HepG2 (cell line): Measurements from ENCODE around the gene OR2K2. TPM values are rescaled to one million over a fixed set of nuclear protein-coding genes. Genes with fewer than 3 reads are reported as not detected.

ENCODE experiments used
- ATAC-seq: fragments of 200-7000 bp; cut with Tn5 transposase; 3 replicates; pipeline ENCODE4 v1.9.1; 2020; ENCODE audit warnings: mild to moderate bottlenecking, moderate library complexity
- BruUV-seq: library from RNA; stranded (reverse); fragments of 400-500 nt; replicated peaks from 2 replicates; lab custom pipeline; 2021; lab: Mats Ljungman, UMichigan
- CTCF ChIA-PET: fragments of 300-600 bp; formaldehyde crosslinking; extraction: SDS; loops from one replicate; lab custom pipeline; 2021; ENCODE audit warnings: low total read pairs, inconsistent platforms, low intra/inter-chr PET ratio; lab: Yijun Ruan, JAX
- POLR2A ChIA-PET: fragments of 350-600 bp; sonication (Branson Sonifier 250); formaldehyde crosslinking; loops from one replicate; lab custom pipeline; 2020; ENCODE audit warnings: antibody characterized with exemption, inconsistent platforms; lab: Yijun Ruan, JAX
- DNase-seq: peaks from one replicate; pipeline ENCODE4 v3.0.0-alpha.2; 2015; ENCODE audit warnings: low spot score
- FAIRE-seq: peaks from 3 replicates; lab custom pipeline; 2011; peaks lifted over from hg19 to GRCh38; lab: Jason Lieb, UNC
- H2AFZ ChIP-seq: one replicate; pipeline ENCODE4 v1.6.1; 2011; ENCODE audit warnings: low read length, inconsistent platforms
- H3K27ac ChIP-seq: fragments of 300-600 bp; 3 replicates; pipeline ENCODE4 v1.8.0; 2011; ENCODE audit warnings: mixed run types, mild to moderate bottlenecking, mixed read lengths, low read length, inconsistent platforms; ENCODE audit not compliant: insufficient read depth; ENCODE audit errors: extremely low read length
- H3K27me3 ChIP-seq, 2 experiments: fragments of 200-600 bp in 1 of 2; 2 replicates in 1 of 2; 3 replicates in 1 of 2; pipeline versions ENCODE4 v1.6.0 to v1.8.0; 2011; ENCODE audit warnings: low read length in 2 of 2, mild to moderate bottlenecking in 2 of 2, moderate library complexity in 2 of 2, inconsistent platforms in 1 of 2; ENCODE audit not compliant: insufficient read depth in 2 of 2, control insufficient read depth in 1 of 2
- H3K36me3 ChIP-seq, 2 experiments: fragments of 200-600 bp in 1 of 2; replicated peaks in 1 of 2; 2 replicates in 1 of 2; 3 replicates in 1 of 2; pipeline versions ENCODE4 v1.5.1 to v1.8.0; 2011; ENCODE audit warnings: low read length in 2 of 2, inconsistent platforms in 1 of 2; ENCODE audit not compliant: insufficient read depth in 2 of 2, control insufficient read depth in 1 of 2
- H3K4me1 ChIP-seq: 2 replicates; pipeline ENCODE4 v1.5.1; 2012; ENCODE audit warnings: low read length, inconsistent platforms; ENCODE audit not compliant: insufficient read depth
- H3K4me2 ChIP-seq: 2 replicates; pipeline ENCODE4 v1.6.0; 2011; ENCODE audit warnings: low read depth, low read length, inconsistent platforms
- H3K4me3 ChIP-seq, 3 experiments: fragments of 200-600 bp in 1 of 3; sonication (generic), shearing (Covaris generic) in 1 of 3; replicated peaks in 1 of 3; 2 replicates each; pipeline ENCODE4 v1.5.1; 2011 to 2016; ENCODE audit warnings: low read length in 3 of 3, inconsistent platforms in 2 of 3, low read depth in 2 of 3, mild to moderate bottlenecking in 2 of 3, control low read depth in 1 of 3, mixed read lengths in 1 of 3; ENCODE audit not compliant: insufficient read depth in 1 of 3
- H3K79me2 ChIP-seq: one replicate; pipeline ENCODE4 v1.6.1; 2011; ENCODE audit warnings: low read length, inconsistent platforms; ENCODE audit not compliant: insufficient read depth
- H3K9ac ChIP-seq: 2 replicates; pipeline ENCODE4 v1.6.0; 2011; ENCODE audit warnings: mild to moderate bottlenecking, low read depth, low read length, inconsistent platforms; ENCODE audit not compliant: insufficient read depth
- H3K9me3 ChIP-seq: 2 replicates; pipeline ENCODE4 v1.5.1; 2012; ENCODE audit warnings: mild to moderate bottlenecking, low read length
- H4K20me1 ChIP-seq: 2 replicates; pipeline ENCODE4 v1.6.0; 2011; ENCODE audit warnings: inconsistent platforms, mild to moderate bottlenecking, low read length, moderate library complexity; ENCODE audit not compliant: insufficient read depth
- CBFB ChIP-seq: sonication (generic); formaldehyde crosslinking; IDR thresholded peaks from 2 replicates; pipeline ENCODE4 v1.4.0; 2020; ENCODE audit warnings: missing genetic modification reagents
- CCAR2 ChIP-seq: fragments of 200-400 bp; formaldehyde crosslinking; optimal IDR thresholded peaks from 2 replicates; pipeline ENCODE3; 2018; ENCODE audit warnings: low read depth, mild to moderate bottlenecking, low read length, moderate library complexity
- ETV5 ChIP-seq: IDR thresholded peaks from 2 replicates; pipeline ENCODE4 v1.6.1; 2018; ENCODE audit warnings: missing biosample characterization, missing genetic modification reagents, inconsistent platforms, borderline replicate concordance
- FOSL2 ChIP-seq: sonication (generic); formaldehyde crosslinking; IDR thresholded peaks from 2 replicates; pipeline ENCODE4 v1.4.0; 2020; ENCODE audit warnings: missing genetic modification reagents
- SP5 ChIP-seq: IDR thresholded peaks from 2 replicates; pipeline ENCODE4 v1.6.1; 2016; ENCODE audit warnings: low read depth, borderline replicate concordance
- TBL1XR1 ChIP-seq: fragments of 150-350 bp; IDR thresholded peaks from 2 replicates; pipeline ENCODE4 v1.6.1; 2014; ENCODE audit warnings: borderline replicate concordance, low read length; ENCODE audit not compliant: partially characterized antibody
- TCF7 ChIP-seq: sonication (generic); IDR thresholded peaks from 2 replicates; pipeline ENCODE4 v1.6.1; 2016; ENCODE audit warnings: antibody characterized with exemption, low read depth
- ZNF317 ChIP-seq: sonication (generic); formaldehyde crosslinking; IDR thresholded peaks from 2 replicates; pipeline ENCODE4 v1.5.0; 2020; ENCODE audit warnings: mild to moderate bottlenecking, missing genetic modification reagents
- ZNF496 ChIP-seq: sonication (generic); formaldehyde crosslinking; IDR thresholded peaks from 2 replicates; pipeline ENCODE4 v1.8.1; 2023; ENCODE audit warnings: mild to moderate bottlenecking, moderate library complexity, missing genetic modification reagents; ENCODE audit not compliant: insufficient replicate concordance
- whole genome bisulfite sequencing: methylation state at CpG from one replicate; pipeline ENCODE4 v1.1.6; 2017; ENCODE audit warnings: low lambda C conversion rate; 5-methylcytosine and 5-hydroxymethylcytosine counted together
- in situ Hi-C: cut with HindIII; loops from 2 replicates; pipeline ENCODE4 v1.10.0; 2017; ENCODE audit warnings: low pct_unique_long_range_greater_than_20kb; ENCODE audit not compliant: extremely low pct_ligation_motif_present
- intact Hi-C: fragments of 100-400 bp; cut with micrococcal nuclease; formaldehyde crosslinking; loops from one replicate; pipeline ENCODE4 v1.10.0; 2022; ENCODE audit not compliant: unreplicated experiment
- polyA plus RNA-seq, 8 experiments: library from polyadenylated mRNA; depleted of rRNA in 3 of 8; stranded (reverse) in 7 of 8; unstranded in 1 of 8; fragments of >200 nt; fragmentation: Illumina TruSeq in 4 of 8; extraction: Trizol in 4 of 8; gene quantifications; 2 replicates each; pipeline versions ENCODE4 v1.2.1 to v1.2.3, GENCODE V29; 2011 to 2016; ENCODE audit warnings: low read depth in 4 of 8, missing spikeins in 1 of 8, mixed read lengths in 1 of 8; ENCODE audit not compliant: insufficient read depth in 1 of 8
- total RNA-seq, 5 experiments: library from RNA; depleted of rRNA; stranded (reverse); fragments of >200 nt; fragmentation: Illumina TruSeq; extraction: Trizol; gene quantifications; 2 replicates each; pipeline ENCODE4 v1.2.3, GENCODE V29; 2016; ENCODE audit warnings: low read depth in 1 of 5
- TF ChIP-seq, protein P1 (sequence below): sonication (generic); formaldehyde crosslinking; IDR thresholded peaks from 2 replicates; pipeline ENCODE4 v1.8.0; 2022; ENCODE audit warnings: low read depth, missing genetic modification reagents
- TF ChIP-seq, protein P2 (sequence below): sonication (generic); formaldehyde crosslinking; IDR thresholded peaks from 2 replicates; pipeline ENCODE4 v1.4.0; 2020; ENCODE audit warnings: missing genetic modification reagents
- TF ChIP-seq, protein P3 (sequence below): sonication (generic); formaldehyde crosslinking; IDR thresholded peaks from 2 replicates; pipeline ENCODE4 v1.5.0; 2020; ENCODE audit warnings: mild to moderate bottlenecking, missing genetic modification reagents, moderate library complexity

The OR2K2 gene
- total and polyA plus RNA-seq, 2 of the 13 experiments (the other 11 are each of a cell fraction or from before 2014, with no cell fraction given) = not detected

DNA sequence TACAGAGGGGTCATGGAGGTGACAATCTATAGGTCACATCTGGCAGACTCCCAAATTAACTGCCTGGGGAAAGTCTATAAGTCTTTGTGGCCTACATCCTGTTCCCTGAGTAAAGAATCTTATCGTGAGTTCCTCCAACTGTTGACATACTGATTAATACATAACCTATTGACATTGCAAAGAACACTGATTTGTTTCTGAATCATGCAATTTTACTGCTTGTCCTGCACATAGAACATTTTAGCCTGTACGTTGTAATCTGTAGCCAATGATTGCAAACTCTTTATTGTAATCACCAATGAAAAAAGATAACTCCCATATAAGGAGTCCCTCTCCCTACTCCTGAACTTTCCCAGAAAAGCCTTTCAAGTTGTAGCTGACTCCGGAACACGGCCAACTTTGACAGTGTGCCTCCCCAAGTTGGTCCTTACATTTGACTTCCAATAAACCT lies 18.8 kb upstream of the OR2K2 start:
- ChIA-PET POLR2A (no interaction called here), CTCF (no interaction called here)
- no TSS peak for BruUV-seq
- ATAC-seq (peak; percentile 94), FAIRE-seq (peak; percentile 30), DNase-seq (peak; percentile 94)
- in situ Hi-C loops = no loop called here
- Histone ChIP-seq H3K9ac (no peak overlapping the region), H3K79me2 (no peaks in the 10 kb centered on the region), H2AFZ (no peak overlapping the region), H3K9me3 (no peaks in the 10 kb centered on the region), H3K4me3 (no peak overlapping the region; a peak in 1 of 6 replicates), H3K27me3 (peaks cover 1 to 15% of the 10 kb centered on the region in 2 experiments; a peak in 4 of 5 replicates), H4K20me1 (no peaks in the 10 kb centered on the region), H3K27ac (no peak overlapping the region), H3K4me1 (peaks cover 40% of the 10 kb centered on the region), H3K36me3 (no peaks in the 10 kb centered on the region), H3K4me2 (peak overlapping the region; percentile 52)
- 0% methylated on average over 4 of the region's 4 CpGs for WGBS
- intact Hi-C loops = no loop called here
- TF ChIP-seq, protein P1, sequence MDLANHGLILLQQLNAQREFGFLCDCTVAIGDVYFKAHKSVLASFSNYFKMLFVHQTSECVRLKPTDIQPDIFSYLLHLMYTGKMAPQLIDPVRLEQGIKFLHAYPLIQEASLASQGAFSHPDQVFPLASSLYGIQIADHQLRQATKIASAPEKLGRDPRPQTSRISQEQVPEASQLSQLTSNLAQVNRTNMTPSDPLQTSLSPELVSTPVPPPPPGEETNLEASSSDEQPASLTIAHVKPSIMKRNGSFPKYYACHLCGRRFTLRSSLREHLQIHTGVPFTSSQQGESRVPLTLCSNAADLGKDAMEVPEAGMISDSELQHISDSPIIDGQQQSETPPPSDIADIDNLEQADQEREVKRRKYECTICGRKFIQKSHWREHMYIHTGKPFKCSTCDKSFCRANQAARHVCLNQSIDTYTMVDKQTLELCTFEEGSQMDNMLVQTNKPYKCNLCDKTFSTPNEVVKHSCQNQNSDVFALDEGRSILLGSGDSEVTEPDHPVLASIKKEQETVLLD (CRISPR knock-in tag) = no peak
- TF ChIP-seq, protein P2, sequence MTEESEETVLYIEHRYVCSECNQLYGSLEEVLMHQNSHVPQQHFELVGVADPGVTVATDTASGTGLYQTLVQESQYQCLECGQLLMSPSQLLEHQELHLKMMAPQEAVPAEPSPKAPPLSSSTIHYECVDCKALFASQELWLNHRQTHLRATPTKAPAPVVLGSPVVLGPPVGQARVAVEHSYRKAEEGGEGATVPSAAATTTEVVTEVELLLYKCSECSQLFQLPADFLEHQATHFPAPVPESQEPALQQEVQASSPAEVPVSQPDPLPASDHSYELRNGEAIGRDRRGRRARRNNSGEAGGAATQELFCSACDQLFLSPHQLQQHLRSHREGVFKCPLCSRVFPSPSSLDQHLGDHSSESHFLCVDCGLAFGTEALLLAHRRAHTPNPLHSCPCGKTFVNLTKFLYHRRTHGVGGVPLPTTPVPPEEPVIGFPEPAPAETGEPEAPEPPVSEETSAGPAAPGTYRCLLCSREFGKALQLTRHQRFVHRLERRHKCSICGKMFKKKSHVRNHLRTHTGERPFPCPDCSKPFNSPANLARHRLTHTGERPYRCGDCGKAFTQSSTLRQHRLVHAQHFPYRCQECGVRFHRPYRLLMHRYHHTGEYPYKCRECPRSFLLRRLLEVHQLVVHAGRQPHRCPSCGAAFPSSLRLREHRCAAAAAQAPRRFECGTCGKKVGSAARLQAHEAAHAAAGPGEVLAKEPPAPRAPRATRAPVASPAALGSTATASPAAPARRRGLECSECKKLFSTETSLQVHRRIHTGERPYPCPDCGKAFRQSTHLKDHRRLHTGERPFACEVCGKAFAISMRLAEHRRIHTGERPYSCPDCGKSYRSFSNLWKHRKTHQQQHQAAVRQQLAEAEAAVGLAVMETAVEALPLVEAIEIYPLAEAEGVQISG (CRISPR knock-in tag) = no peak
- no peak for TF ChIP-seq CCAR2
- TF ChIP-seq SP5 (CRISPR knock-in tag) = peak; percentile 68; the same call in 1 of the 2 replicates
- TF ChIP-seq ETV5 (CRISPR knock-in tag) = peak; percentile 88
- TF ChIP-seq ZNF317 (CRISPR knock-in tag) = no peak
- TF ChIP-seq CBFB = 0 out of 2 replicates have a peak, but pooled peaks have one; percentile 40
- TF ChIP-seq TBL1XR1 = peak; percentile 28
- TF ChIP-seq ZNF496 (CRISPR knock-in tag) = no peak
- peak; percentile 66; the same call in 1 of the 2 replicates for TF ChIP-seq FOSL2 (CRISPR knock-in tag)
- TF ChIP-seq, protein P3, sequence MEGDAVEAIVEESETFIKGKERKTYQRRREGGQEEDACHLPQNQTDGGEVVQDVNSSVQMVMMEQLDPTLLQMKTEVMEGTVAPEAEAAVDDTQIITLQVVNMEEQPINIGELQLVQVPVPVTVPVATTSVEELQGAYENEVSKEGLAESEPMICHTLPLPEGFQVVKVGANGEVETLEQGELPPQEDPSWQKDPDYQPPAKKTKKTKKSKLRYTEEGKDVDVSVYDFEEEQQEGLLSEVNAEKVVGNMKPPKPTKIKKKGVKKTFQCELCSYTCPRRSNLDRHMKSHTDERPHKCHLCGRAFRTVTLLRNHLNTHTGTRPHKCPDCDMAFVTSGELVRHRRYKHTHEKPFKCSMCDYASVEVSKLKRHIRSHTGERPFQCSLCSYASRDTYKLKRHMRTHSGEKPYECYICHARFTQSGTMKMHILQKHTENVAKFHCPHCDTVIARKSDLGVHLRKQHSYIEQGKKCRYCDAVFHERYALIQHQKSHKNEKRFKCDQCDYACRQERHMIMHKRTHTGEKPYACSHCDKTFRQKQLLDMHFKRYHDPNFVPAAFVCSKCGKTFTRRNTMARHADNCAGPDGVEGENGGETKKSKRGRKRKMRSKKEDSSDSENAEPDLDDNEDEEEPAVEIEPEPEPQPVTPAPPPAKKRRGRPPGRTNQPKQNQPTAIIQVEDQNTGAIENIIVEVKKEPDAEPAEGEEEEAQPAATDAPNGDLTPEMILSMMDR = no peak
- peak; percentile 70 for TF ChIP-seq TCF7
